H1 (cell line): ENCODE results near the gene ASGR2. TPM values are rescaled to one million over a fixed set of nuclear protein-coding genes. Genes with fewer than 3 reads are reported as not detected.

ENCODE experiments used
- CTCF ChIA-PET: fragments of 300-600 bp; sonication (Branson Sonifier 250); formaldehyde crosslinking; loops from one replicate; lab custom pipeline; 2021; ENCODE audit not compliant: partially characterized antibody; lab: Charles Lee
- POLR2A ChIA-PET: fragments of 300-600 bp; sonication (Branson Sonifier 250); formaldehyde crosslinking; loops from one replicate; lab custom pipeline; 2021; ENCODE audit warnings: inconsistent platforms; ENCODE audit not compliant: partially characterized antibody; lab: Charles Lee
- DNase-seq, 2 experiments: peaks; one replicate each; pipeline versions ENCODE4 v3.0.0 to v3.0.0-alpha.2; 2010 to 2022; ENCODE audit warnings: low spot score in 2 of 2, low read depth in 1 of 2, mixed read lengths in 1 of 2
- FAIRE-seq: peaks from 2 replicates; lab custom pipeline; 2011; peaks lifted over from hg19 to GRCh38; lab: Jason Lieb, UNC
- H2AFZ ChIP-seq: 2 replicates; pipeline ENCODE4 v1.8.1; 2012; ENCODE audit warnings: low read length, inconsistent platforms
- H2AK5ac ChIP-seq: 2 replicates; pipeline ENCODE4 v1.6.1; 2013; ENCODE audit warnings: low read depth, low read length
- H2BK120ac ChIP-seq: replicated peaks from 2 replicates; pipeline ENCODE3; 2013; ENCODE audit warnings: low read depth, low read length, inconsistent platforms
- H2BK12ac ChIP-seq: 2 replicates; pipeline ENCODE4 v1.6.1; 2013; ENCODE audit warnings: low read depth, low read length
- H2BK15ac ChIP-seq: 2 replicates; pipeline ENCODE4 v1.6.1; 2013; ENCODE audit warnings: low read length
- H2BK20ac ChIP-seq: 2 replicates; pipeline ENCODE4 v1.6.1; 2013; ENCODE audit warnings: low read length
- H2BK5ac ChIP-seq: 2 replicates; pipeline ENCODE4 v1.6.1; 2013; ENCODE audit warnings: low read depth, low read length
- H3K14ac ChIP-seq: 2 replicates; pipeline ENCODE4 v1.6.1; 2013; ENCODE audit warnings: inconsistent platforms; ENCODE audit not compliant: insufficient read length
- H3K18ac ChIP-seq: 2 replicates; pipeline ENCODE4 v1.6.1; 2013; ENCODE audit warnings: low read length; ENCODE audit errors: extremely low read depth
- H3K23ac ChIP-seq: 2 replicates; pipeline ENCODE4 v1.6.1; 2013; ENCODE audit warnings: inconsistent platforms; ENCODE audit not compliant: insufficient read length
- H3K23me2 ChIP-seq: 2 replicates; pipeline ENCODE4 v1.6.1; 2013; ENCODE audit warnings: low read depth, low read length
- H3K27ac ChIP-seq: 2 replicates; pipeline ENCODE4 v1.6.1; 2011; ENCODE audit warnings: low read depth, low read length, inconsistent platforms
- H3K27me3 ChIP-seq, 4 experiments: replicated peaks in 1 of 4; 1 replicate in 1 of 4; 2 replicates in 3 of 4; pipeline versions ENCODE4 v1.6.1 to v1.8.1; 2011 to 2013; ENCODE audit warnings: low read length in 3 of 4, mild to moderate bottlenecking in 3 of 4, inconsistent platforms in 2 of 4, mixed read lengths in 2 of 4, moderate library complexity in 1 of 4; ENCODE audit not compliant: control insufficient read depth in 3 of 4, insufficient read depth in 3 of 4; ENCODE audit errors: extremely low read depth in 1 of 4
- H3K36me3 ChIP-seq, 4 experiments: 2 replicates each; pipeline versions ENCODE4 v1.6.1 to v1.8.1; 2011 to 2013; ENCODE audit warnings: mild to moderate bottlenecking in 4 of 4, low read length in 3 of 4, moderate library complexity in 2 of 4, control low read depth in 1 of 4, inconsistent platforms in 1 of 4; ENCODE audit not compliant: insufficient read depth in 4 of 4, control insufficient read depth in 2 of 4
- H3K4ac ChIP-seq: replicated peaks from 2 replicates; pipeline ENCODE3; 2013; ENCODE audit warnings: low read length, low read depth, mixed read lengths, inconsistent platforms; ENCODE audit not compliant: insufficient read length
- H3K4me1 ChIP-seq, 4 experiments: replicated peaks in 1 of 4; 1 replicate in 1 of 4; 2 replicates in 3 of 4; pipeline versions ENCODE4 v1.6.1 to v1.8.1; 2011 to 2013; ENCODE audit warnings: low read length in 3 of 4, inconsistent platforms in 2 of 4, mixed read lengths in 1 of 4; ENCODE audit not compliant: insufficient read depth in 4 of 4, control insufficient read depth in 3 of 4
- H3K4me2 ChIP-seq, 2 experiments: 2 replicates each; pipeline versions ENCODE4 v1.6.1 to v1.8.1; 2011 to 2013; ENCODE audit warnings: low read depth in 2 of 2, low read length in 2 of 2, control low read depth in 1 of 2, inconsistent platforms in 1 of 2, mild to moderate bottlenecking in 1 of 2; ENCODE audit not compliant: insufficient read depth in 1 of 2
- H3K4me3 ChIP-seq, 4 experiments: fragments of 200-600, 300-600 bp in 1 of 4; sonication (generic), shearing (Covaris generic), sonication (Bioruptor Twin) in 1 of 4; 2 replicates each; pipeline versions ENCODE4 v1.5.1 to v1.8.1; 2011 to 2016; ENCODE audit warnings: low read length in 4 of 4, low read depth in 3 of 4, control low read depth in 2 of 4, inconsistent platforms in 2 of 4, mild to moderate bottlenecking in 2 of 4, mixed read lengths in 1 of 4, moderate library complexity in 1 of 4; ENCODE audit not compliant: insufficient read depth in 2 of 4; ENCODE audit errors: extremely low read depth in 1 of 4
- H3K56ac ChIP-seq: replicated peaks from 2 replicates; pipeline ENCODE3; 2013; ENCODE audit warnings: low read depth, mild to moderate bottlenecking, mixed read lengths, low read length, inconsistent platforms; ENCODE audit not compliant: insufficient read length
- H3K79me1 ChIP-seq: 2 replicates; pipeline ENCODE4 v1.6.1; 2013; ENCODE audit warnings: low read depth, low read length, control low read depth
- H3K79me2 ChIP-seq, 2 experiments: 2 replicates each; pipeline versions ENCODE4 v1.6.1 to v1.8.1; 2012 to 2013; ENCODE audit warnings: low read length in 2 of 2, mild to moderate bottlenecking in 2 of 2, inconsistent platforms in 1 of 2; ENCODE audit not compliant: insufficient read depth in 2 of 2, control insufficient read depth in 1 of 2
- H3K9ac ChIP-seq, 4 experiments: replicated peaks in 1 of 4; 1 replicate in 1 of 4; 2 replicates in 3 of 4; pipeline versions ENCODE4 v1.6.1 to v1.8.1; 2011 to 2013; ENCODE audit warnings: low read depth in 3 of 4, low read length in 3 of 4, control low read depth in 2 of 4, mild to moderate bottlenecking in 2 of 4, moderate library complexity in 2 of 4, inconsistent platforms in 1 of 4; ENCODE audit errors: extremely low read depth in 1 of 4
- H3K9me3 ChIP-seq, 2 experiments: 2 replicates each; pipeline versions ENCODE4 v1.6.1 to v1.8.1; 2012 to 2013; ENCODE audit warnings: mild to moderate bottlenecking in 2 of 2, moderate library complexity in 2 of 2, control low read depth in 1 of 2, inconsistent platforms in 1 of 2, low read depth in 1 of 2, low read length in 1 of 2, mixed read lengths in 1 of 2; ENCODE audit not compliant: insufficient read depth in 2 of 2
- H4K20me1 ChIP-seq, 2 experiments: replicated peaks in 1 of 2; 2 replicates each; pipeline versions ENCODE3 to v1.8.1; 2011 to 2013; ENCODE audit warnings: inconsistent platforms in 2 of 2, low read length in 2 of 2, mild to moderate bottlenecking in 1 of 2; ENCODE audit not compliant: insufficient read depth in 2 of 2, control insufficient read depth in 1 of 2
- H4K5ac ChIP-seq: 2 replicates; pipeline ENCODE4 v1.6.1; 2013; ENCODE audit warnings: low read length, low read depth, mixed read lengths, inconsistent platforms; ENCODE audit not compliant: insufficient read length
- H4K8ac ChIP-seq: 2 replicates; pipeline ENCODE4 v1.8.0; 2013; ENCODE audit warnings: mild to moderate bottlenecking, moderate library complexity, low read length, inconsistent platforms; ENCODE audit not compliant: insufficient read depth; ENCODE audit errors: extremely low read depth
- H4K91ac ChIP-seq: replicated peaks from 2 replicates; pipeline ENCODE3; 2013; ENCODE audit warnings: low read length, mixed read lengths, inconsistent platforms; ENCODE audit not compliant: insufficient read length
- CHD2 ChIP-seq: IDR thresholded peaks from 2 replicates; pipeline ENCODE4 v1.6.1; 2012; ENCODE audit warnings: low read length, improper control_type of control experiment
- EZH2 ChIP-seq: fragments of 200-600 bp; sonication (generic); IDR thresholded peaks from 2 replicates; pipeline ENCODE4 v1.7.1; 2012; ENCODE audit warnings: low read depth, mild to moderate bottlenecking, moderate library complexity, low read length, inconsistent platforms; ENCODE audit not compliant: severe bottlenecking
- KDM1A ChIP-seq: fragments of 200-600, 300-600 bp; sonication (generic); IDR thresholded peaks from 2 replicates; pipeline ENCODE4 v1.7.1; 2016; ENCODE audit warnings: mild to moderate bottlenecking, low read length, borderline replicate concordance
- RNF2 ChIP-seq: fragments of 200-900, 300-1000 bp; sonication (generic); IDR thresholded peaks from 2 replicates; pipeline ENCODE4 v1.7.1; 2016; ENCODE audit warnings: borderline replicate concordance, low read depth, mild to moderate bottlenecking, antibody characterized with exemption, low read length; ENCODE audit not compliant: poor library complexity, severe bottlenecking; ENCODE audit errors: missing control alignments
- SIN3A ChIP-seq, 2 experiments: IDR thresholded peaks in 1 of 2; conservative IDR thresholded peaks in 1 of 2; 2 replicates each; pipeline ENCODE4 v1.6.1; 2011 to 2012; ENCODE audit warnings: low read length in 2 of 2, improper control_type of control experiment in 1 of 2, low read depth in 1 of 2, mild to moderate bottlenecking in 1 of 2
- SIX5 ChIP-seq: IDR thresholded peaks from 2 replicates; pipeline ENCODE4 v1.6.1; 2011; ENCODE audit warnings: mild to moderate bottlenecking, low read depth, low read length
- YY1 ChIP-seq: IDR thresholded peaks from 2 replicates; pipeline ENCODE4 v1.6.1; 2011; ENCODE audit warnings: low read depth, mild to moderate bottlenecking, low read length
- WGBS, 2 experiments: shearing (Covaris generic) in 1 of 2; methylation state at CpG; one replicate each; pipeline versions ENCODE4 v1.1.6 to v1.1.7; 2013 to 2015; ENCODE audit warnings: low lambda C conversion rate in 2 of 2, mixed read lengths in 2 of 2, inconsistent platforms in 1 of 2, low coverage in 1 of 2, missing lambda C conversion rate in 1 of 2; ENCODE audit not compliant: insufficient replicate concordance in 2 of 2, insufficient coverage in 1 of 2, insufficient read length in 1 of 2; ENCODE audit errors: extremely low coverage in 1 of 2, missing lambda C conversion rate in 1 of 2; 5-methylcytosine and 5-hydroxymethylcytosine counted together
- polyA plus RNA-seq, 7 experiments: library from polyadenylated mRNA; depleted of rRNA in 3 of 7; stranded (reverse) in 5 of 7; unstranded in 2 of 7; fragments of >200 nt in 5 of 7; fragments of 200-250 nt in 2 of 7; gene quantifications; 1 replicate in 5 of 7; 2 replicates in 1 of 7; 4 replicates in 1 of 7; pipeline versions ENCODE4 v1.2.1 to v1.2.3, GENCODE V29; 2011 to 2013; ENCODE audit warnings: missing spikeins in 2 of 7, mixed read lengths in 2 of 7
- total RNA-seq: library from RNA; stranded (reverse); fragmentation: NEBNext Ultra II Directional; extraction: Animal tissue kit (Norgen Biotek cat#: 25700); gene quantifications from 2 replicates; pipeline ENCODE4 v1.2.1, GENCODE V29; 2021

ASGR2 gene
- total and polyA plus RNA-seq, 2 of the 8 experiments (the other 6 are each of a cell fraction or from before 2014, with no cell fraction given), result 0.91 TPM; not detected in 1

DNA sequence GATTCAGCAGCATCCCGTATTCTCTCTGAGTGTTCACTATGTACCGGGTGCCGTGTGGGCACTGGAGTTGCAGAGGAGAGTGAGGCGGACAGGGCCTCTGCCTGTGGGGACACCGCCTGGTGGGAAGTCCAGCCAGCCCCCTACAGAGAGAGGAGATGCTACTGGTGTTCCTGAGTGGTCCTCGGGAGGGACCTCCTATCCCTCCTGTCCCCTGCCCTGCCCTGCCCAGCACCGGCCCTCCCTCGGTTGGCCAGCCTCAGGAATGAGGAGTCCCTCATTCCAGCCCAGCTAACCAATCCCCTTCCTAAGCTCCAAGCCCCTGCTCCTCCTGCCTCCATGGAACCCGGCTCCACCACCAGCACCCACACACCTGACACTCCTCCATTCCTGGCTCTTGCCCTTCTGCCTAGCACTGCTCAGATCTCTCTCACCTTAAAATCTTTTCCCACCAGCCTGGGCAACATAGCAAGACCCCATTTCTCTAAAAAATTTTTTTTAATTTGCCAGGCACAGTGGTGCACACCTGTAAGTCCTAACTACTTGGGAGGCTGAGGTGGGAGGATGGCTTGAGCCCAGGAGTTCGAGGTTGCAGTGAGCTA is 2.0 kb downstream of the ASGR2 start:
- POLR2A ChIA-PET, result interaction anchor here (1.0 to 1.2 kb wide), 3 partner anchors 11 to 72 kb away, joined by 3 read pairs; no protein-coding TSS in a partner anchor
- H3K4me1 ChIP-seq, result peaks cover 0 to 12% (median 4%) of the 10 kb centered on the region in 4 experiments; a peak in 4 of 7 replicates
- H3K18ac ChIP-seq, result no peak overlapping the region
- H3K4me3 ChIP-seq, result no peak overlapping the region
- no peak overlapping the region; the same call in 1 of the 2 replicates for H4K8ac ChIP-seq
- H3K56ac ChIP-seq, result no peak overlapping the region
- H4K20me1 ChIP-seq, result peaks cover 0 to 5% of the 10 kb centered on the region in 2 experiments
- no peak overlapping the region for H3K9ac ChIP-seq
- H3K9me3 ChIP-seq, result no peaks in the 10 kb centered on the region
- H2BK12ac ChIP-seq, result peak overlapping the region; percentile 39; the same call in 1 of the 2 replicates
- no peak overlapping the region for H3K14ac ChIP-seq
- TF ChIP-seq YY1 (no peak), KDM1A (0 out of 2 replicates have a peak, but pooled peaks have one; percentile 24), CHD2 (no peak), EZH2 (no peak), SIX5 (no peak), SIN3A (conservative IDR thresholded peaks at IDR 0.05 in 1 of 2, IDR thresholded peaks at IDR 0.05 in 1 of 2; ENCODE audit: low read depth in 1 of 2, low read length in 2 of 2) (no peak), RNF2 (no peak)
- TF ChIP-seq, all 59 proteins: peak for 1
- 0 out of 2 replicates have a peak overlapping the region, but pooled peaks have one; percentile 61 for H2BK15ac ChIP-seq
- peak overlapping the region; percentile 10 for H4K5ac ChIP-seq
- peaks cover 2% of the 10 kb centered on the region; the same call in 1 of the 2 replicates for H3K79me1 ChIP-seq
- no peak overlapping the region for H3K27ac ChIP-seq
- H3K23me2 ChIP-seq, result peaks cover 6% of the 10 kb centered on the region
- H2AK5ac ChIP-seq, result 0 out of 2 replicates have a peak overlapping the region, but pooled peaks have one; percentile 24
- H2BK120ac ChIP-seq, result no peak overlapping the region
- no peak overlapping the region for H3K4me2 ChIP-seq
- H3K27me3 ChIP-seq, result no peaks in the 10 kb centered on the region
- DNase-seq, result no peak
- 88% methylated on average over 9 of the region's 10 CpGs; no CpG with 5 or more reads in 1 of the 2 experiments for WGBS, 2 experiments
- no peak for FAIRE-seq
- no peak overlapping the region for H4K91ac ChIP-seq
- H3K23ac ChIP-seq, result no peak overlapping the region
- H3K36me3 ChIP-seq, result no peaks in the 10 kb centered on the region
- H2BK5ac ChIP-seq, result 0 out of 2 replicates have a peak overlapping the region, but pooled peaks have one; percentile 71
- peak overlapping the region; percentile 32 for H3K4ac ChIP-seq
- no peak overlapping the region for H2BK20ac ChIP-seq
- H3K79me2 ChIP-seq, result no peaks in the 10 kb centered on the region
- H2AFZ ChIP-seq, result no peak overlapping the region
- CTCF ChIA-PET, result interaction anchor here (1.1 to 3.2 kb wide), 3 partner anchors 11 to 60 kb away, joined by 4 to 21 read pairs (median 6); no protein-coding TSS in a partner anchor
